Activated CD4-positive, alpha-beta T cell treated with anti-CD3 and anti-CD28 coated beads, Interleukin-2, amount 10 ng/mL, durations not matched to agents 24 days and 14 days (primary cell): ENCODE data around the gene CSRP1. TPM values are rescaled to one million over a fixed set of nuclear protein-coding genes. Genes with fewer than 3 reads are reported as not detected.

ENCODE experiments used
- DNase-seq: peaks from one replicate; pipeline ENCODE4 v3.0.0; 2022
- H3K27ac Mint-ChIP-seq: one replicate; pipeline ENCODE4 v1.8.0; 2022; ENCODE audit warnings: mild to moderate bottlenecking, mixed read lengths
- H3K27me3 Mint-ChIP-seq: one replicate; pipeline ENCODE4 v1.8.0; 2022; ENCODE audit warnings: mixed read lengths
- H3K36me3 Mint-ChIP-seq: one replicate; pipeline ENCODE4 v1.8.0; 2022; ENCODE audit warnings: low read depth, mild to moderate bottlenecking, mixed read lengths
- H3K4me1 Mint-ChIP-seq: one replicate; pipeline ENCODE4 v1.8.0; 2021; ENCODE audit warnings: mixed read lengths
- H3K4me3 Mint-ChIP-seq: one replicate; pipeline ENCODE4 v1.8.0; 2022; ENCODE audit warnings: mild to moderate bottlenecking, moderate library complexity, mixed read lengths
- H3K9me3 Mint-ChIP-seq: one replicate; pipeline ENCODE4 v1.8.0; 2021; ENCODE audit warnings: mixed read lengths
- intact Hi-C: fragments of 100-400 bp; cut with micrococcal nuclease; formaldehyde crosslinking; loops from one replicate; pipeline ENCODE4 v1.15.1; 2023
- total RNA-seq: library from RNA; stranded (reverse); gene quantifications from 2 replicates; pipeline ENCODE4 v1.2.3, GENCODE V29; 2022

CSRP1 gene
- total RNA-seq, 1 donor from 2014 or later, result 59.0 TPM

DNA sequence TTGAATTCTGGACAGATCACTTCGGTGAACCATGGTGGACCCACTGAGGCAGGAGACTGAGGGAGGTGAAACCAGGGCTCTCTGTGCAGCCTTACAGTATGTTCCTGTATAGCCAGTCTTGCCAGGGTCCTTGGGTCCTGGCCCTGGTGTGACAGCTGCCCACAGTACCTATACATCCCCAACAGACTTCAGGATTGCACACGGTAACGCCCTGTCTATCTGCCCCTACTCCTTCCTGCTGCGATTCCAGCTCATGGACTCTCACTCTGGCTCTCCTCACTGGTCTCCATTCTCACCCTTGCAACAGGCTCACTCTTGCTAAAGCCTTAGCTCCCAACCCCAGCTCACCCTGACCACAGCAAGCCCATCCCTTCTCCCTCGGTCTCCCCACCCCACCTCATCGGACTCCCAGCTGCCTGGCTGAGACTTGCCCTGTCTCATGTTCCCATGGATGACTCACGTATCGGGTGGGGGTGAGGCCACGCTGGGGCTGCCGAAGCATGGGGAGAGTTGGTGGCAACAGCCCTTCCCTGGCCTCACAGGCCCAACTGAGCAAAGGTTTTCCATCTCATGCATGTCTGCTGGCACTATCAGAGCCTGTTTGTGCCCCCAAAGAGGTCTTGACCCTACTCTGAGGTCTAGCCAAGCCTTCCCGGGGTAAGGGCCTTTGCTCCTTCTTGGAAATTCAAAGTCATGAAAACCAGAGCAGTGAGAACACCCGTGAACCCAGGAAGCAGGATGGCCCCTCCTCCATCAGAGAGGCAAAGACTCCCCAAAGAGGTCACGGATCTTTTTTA, 45.1 kb downstream of the CSRP1 start:
- H3K4me3 Mint-ChIP-seq, result no peak overlapping the region
- peaks cover 5% of the 10 kb centered on the region for H3K4me1 Mint-ChIP-seq
- peaks cover 8% of the 10 kb centered on the region for H3K36me3 Mint-ChIP-seq

DNA sequence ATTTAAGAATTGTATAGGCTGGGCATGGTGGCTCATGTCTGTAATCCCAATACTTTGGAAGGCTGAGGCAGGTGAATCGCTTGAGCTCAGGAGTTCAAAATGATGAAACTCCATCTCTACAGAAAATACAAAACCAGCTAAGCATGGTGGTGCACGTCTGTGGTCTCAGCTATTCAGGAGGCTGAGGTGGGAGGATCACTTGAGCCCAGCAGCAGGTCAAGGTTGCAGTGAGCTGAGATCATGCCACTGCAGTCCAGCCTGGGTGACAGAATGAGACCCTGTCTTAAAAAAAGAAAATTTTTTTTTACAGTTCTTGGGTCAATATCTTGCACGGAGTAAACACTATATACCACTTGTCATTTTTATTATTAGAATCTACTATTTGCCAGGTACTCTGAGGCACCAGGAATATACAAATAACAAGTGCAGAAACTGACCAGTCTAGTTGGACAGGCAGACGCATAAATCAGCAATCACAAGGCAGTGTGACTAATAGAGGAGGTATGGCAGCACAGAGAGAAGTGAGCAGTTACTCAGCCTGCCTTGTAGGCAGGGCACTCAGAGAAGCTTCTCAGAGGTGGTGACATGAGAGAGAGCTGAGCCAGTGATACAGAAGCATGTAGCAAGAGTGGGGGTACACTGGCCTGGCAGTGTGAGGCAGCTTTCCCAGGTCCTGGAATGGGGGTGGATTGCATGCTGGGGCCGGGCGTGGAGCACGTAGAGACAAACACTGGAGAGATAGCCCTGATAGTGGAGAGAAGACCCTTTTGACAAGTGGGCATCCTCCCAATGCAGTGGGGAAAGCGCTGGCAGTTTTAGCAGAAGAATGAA, 45.9 kb downstream of the CSRP1 start:
- DNase-seq, result no peak
- H3K27me3 Mint-ChIP-seq, result peaks cover 8% of the 10 kb centered on the region
- H3K9me3 Mint-ChIP-seq, result no peaks in the 10 kb centered on the region
- peaks cover 8% of the 10 kb centered on the region for H3K36me3 Mint-ChIP-seq
- H3K27ac Mint-ChIP-seq, result no peak overlapping the region
- intact Hi-C loops, result no loop called here
- peaks cover 5% of the 10 kb centered on the region for H3K4me1 Mint-ChIP-seq
- no peak overlapping the region for H3K4me3 Mint-ChIP-seq

More for the DNA sequence above, 45.1 kb downstream of the CSRP1 start:
- H3K27ac Mint-ChIP-seq, result no peak overlapping the region
- H3K9me3 Mint-ChIP-seq, result no peaks in the 10 kb centered on the region
- intact Hi-C loops, result no loop called here
- DNase-seq, result no peak
- peaks cover 7% of the 10 kb centered on the region for H3K27me3 Mint-ChIP-seq

DNA sequence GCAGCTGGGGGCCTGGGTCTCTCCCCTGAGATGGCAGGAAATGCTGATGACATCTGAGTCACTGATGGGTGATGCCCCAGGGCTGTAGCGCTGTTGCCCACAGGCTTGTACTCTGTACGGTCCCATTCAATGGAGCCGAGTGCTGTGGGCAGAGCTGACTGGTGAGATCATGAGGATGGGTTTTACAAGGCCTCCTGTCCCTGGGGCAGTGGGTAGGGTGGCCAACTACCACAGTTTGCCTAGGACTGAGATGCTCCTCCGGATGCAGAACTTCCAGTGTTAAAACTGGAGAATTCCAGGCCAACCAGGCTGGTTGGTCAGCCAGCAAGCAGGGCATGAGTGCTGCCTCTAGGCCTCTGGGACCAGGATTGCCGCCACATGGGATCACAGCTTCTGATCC, 47.1 kb downstream of the CSRP1 start:
- Mint-ChIP-seq H3K27me3 (peaks cover 11% of the 10 kb centered on the region), H3K4me3 (no peak overlapping the region), H3K9me3 (no peaks in the 10 kb centered on the region), H3K36me3 (peaks cover 3% of the 10 kb centered on the region), H3K4me1 (peaks cover 3% of the 10 kb centered on the region), H3K27ac (no peak overlapping the region)
- intact Hi-C loops, result no loop called here
- no peak for DNase-seq

DNA sequence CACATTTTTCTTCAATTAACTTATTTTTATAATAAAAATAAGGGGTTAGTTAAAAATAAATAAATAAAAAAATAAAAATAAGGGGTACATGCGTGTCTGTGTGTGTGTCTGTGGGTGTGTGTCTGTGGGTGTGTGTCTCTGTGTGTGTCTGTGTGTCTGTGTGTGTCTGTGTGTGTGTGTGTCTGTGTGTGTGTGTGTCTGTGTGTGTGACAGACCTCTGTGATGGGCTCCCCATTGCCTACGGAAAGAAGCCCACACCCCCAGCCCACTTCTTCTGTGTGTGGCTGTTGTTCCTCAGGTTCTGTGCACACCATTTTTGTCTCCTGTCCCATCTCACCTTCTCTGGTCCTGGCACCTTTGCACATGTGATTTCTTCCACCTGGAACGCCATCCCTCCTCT, 47.9 kb downstream of the CSRP1 start:
- Mint-ChIP-seq H3K27ac (no peak overlapping the region), H3K4me1 (peaks cover 8% of the 10 kb centered on the region)
- intact Hi-C loops, result no loop called here

DNA sequence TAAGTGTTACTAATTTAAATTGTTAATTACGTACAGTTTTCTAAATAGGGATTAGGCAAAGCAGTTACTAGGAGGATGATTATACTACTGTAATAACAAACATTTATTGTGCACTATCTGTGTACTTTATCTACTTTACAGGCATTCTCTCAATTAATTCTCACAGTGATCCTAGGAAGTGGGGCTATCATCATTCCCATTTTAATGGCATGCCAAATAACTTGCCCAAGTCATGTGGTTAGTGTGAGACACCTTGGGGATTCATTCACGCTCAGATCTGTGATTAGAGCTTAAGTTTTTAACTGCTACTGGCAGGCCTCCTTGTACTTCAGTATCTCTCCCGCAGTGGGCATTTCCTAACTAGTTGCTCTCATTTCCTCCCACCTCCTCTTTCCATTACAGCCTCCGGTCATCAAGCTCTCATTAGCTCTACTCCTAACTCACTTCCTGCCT, 49.4 kb downstream of the CSRP1 start:
- Mint-ChIP-seq H3K27me3 (peaks cover 14% of the 10 kb centered on the region), H3K4me1 (peaks cover 17% of the 10 kb centered on the region), H3K4me3 (no peak overlapping the region), H3K27ac (no peak overlapping the region), H3K36me3 (no peaks in the 10 kb centered on the region), H3K9me3 (no peaks in the 10 kb centered on the region)
- intact Hi-C loops, result no loop called here
- DNase-seq, result no peak

More for the DNA sequence above, 47.9 kb downstream of the CSRP1 start:
- H3K4me3 Mint-ChIP-seq, result no peak overlapping the region
- peaks cover 12% of the 10 kb centered on the region for H3K27me3 Mint-ChIP-seq
- no peak for DNase-seq
- H3K36me3 Mint-ChIP-seq, result no peaks in the 10 kb centered on the region
- H3K9me3 Mint-ChIP-seq, result no peaks in the 10 kb centered on the region

DNA sequence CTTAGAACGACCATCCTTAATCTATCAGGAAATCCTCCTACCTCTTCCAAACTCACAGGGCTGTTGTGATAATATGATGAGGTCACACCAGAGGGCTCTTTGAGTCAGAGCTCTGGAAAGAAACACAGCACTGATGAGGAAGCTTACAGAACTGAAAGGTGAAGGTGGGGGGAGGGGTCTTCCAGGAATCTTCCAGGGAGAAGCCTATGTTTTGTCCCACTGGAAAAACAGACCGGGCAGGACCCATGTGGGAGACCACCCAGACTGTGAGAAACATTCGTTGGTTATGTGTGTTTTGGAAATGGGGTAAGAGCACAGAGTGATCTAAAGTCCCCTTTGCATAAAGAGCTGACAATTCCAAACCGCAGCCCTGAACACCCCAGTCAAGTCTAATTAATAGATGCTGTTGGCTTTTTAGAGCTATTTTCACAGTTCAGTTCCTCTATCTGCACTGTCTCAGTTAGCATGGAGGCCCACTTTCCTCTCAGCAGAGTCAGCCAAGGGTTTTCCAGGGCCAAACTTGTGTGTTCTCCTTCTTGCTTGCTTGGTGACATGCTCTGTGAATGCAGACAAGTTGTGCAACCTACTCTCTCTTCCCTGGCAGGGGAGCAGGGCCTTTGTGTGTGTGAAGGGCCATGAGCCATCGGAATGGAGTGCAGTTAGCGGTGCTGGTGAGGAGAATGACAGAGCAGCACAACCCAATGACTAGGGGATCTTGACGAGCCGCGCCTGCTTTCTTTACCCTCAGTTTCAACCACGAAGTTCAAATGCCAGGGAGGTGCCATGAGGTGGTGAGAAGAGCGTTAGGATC, 50.2 kb downstream of the CSRP1 start:
- H3K27me3 Mint-ChIP-seq, result peaks cover 17% of the 10 kb centered on the region
- H3K4me3 Mint-ChIP-seq, result no peak overlapping the region
- no peak for DNase-seq
- H3K4me1 Mint-ChIP-seq, result peaks cover 19% of the 10 kb centered on the region
- no peaks in the 10 kb centered on the region for H3K9me3 Mint-ChIP-seq
- H3K36me3 Mint-ChIP-seq, result no peaks in the 10 kb centered on the region
- intact Hi-C loops, result no loop called here
- H3K27ac Mint-ChIP-seq, result no peak overlapping the region

DNA sequence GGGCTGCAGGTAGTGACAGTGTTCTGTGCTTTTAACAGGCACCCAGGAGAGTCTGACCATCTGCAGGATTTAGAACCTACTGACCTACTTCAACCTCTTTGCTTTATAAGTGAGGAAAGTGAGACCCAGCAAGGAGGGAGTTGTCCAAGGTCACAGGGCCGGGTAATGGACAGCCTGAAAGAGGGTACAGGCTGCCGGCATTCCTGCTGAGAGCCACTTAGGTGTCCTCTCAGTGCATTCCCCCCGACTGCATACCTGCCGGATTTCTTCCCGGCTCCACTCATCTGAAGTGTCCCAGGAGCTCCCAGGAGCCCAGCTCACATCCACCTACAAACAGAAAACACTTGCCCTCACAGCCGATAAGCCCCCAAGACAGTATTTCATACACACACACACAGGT, 51.8 kb downstream of the CSRP1 start:
- H3K36me3 Mint-ChIP-seq, result no peaks in the 10 kb centered on the region
- no peak overlapping the region for H3K27ac Mint-ChIP-seq
- H3K4me3 Mint-ChIP-seq, result no peak overlapping the region
- intact Hi-C loops, result no loop called here
- H3K9me3 Mint-ChIP-seq, result no peaks in the 10 kb centered on the region
- peaks cover 25% of the 10 kb centered on the region for H3K4me1 Mint-ChIP-seq
- H3K27me3 Mint-ChIP-seq, result peaks cover 18% of the 10 kb centered on the region
- no peak for DNase-seq

DNA sequence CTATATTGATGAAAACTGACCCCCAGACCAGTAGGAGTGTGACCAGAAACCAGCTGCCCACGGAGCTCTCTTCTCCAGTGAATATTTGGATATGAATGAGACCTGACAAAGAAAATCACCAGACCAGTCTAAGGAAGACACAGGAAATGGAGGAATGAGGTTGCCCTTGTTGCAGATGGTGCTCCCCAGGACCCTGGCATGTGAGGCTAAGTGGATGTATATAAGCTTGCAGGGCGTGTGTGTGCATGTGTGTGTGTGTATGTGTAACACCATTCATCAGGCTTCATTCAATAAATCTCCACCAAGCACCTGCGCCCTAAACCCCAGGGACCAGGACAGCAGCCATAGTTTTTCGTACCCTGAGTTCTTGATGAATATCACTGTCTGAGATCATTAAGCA, 52.3 kb downstream of the CSRP1 start:
- H3K9me3 Mint-ChIP-seq, result no peaks in the 10 kb centered on the region
- peaks cover 25% of the 10 kb centered on the region for H3K4me1 Mint-ChIP-seq
- intact Hi-C loops, result loop anchor here (1.0 kb wide), 1 partner anchor 15 kb away; the partner anchor contains the start of gene PHLDA3
- H3K4me3 Mint-ChIP-seq, result no peak overlapping the region
- no peak for DNase-seq
- H3K27me3 Mint-ChIP-seq, result peaks cover 18% of the 10 kb centered on the region
- no peaks in the 10 kb centered on the region for H3K36me3 Mint-ChIP-seq
- H3K27ac Mint-ChIP-seq, result no peak overlapping the region

DNA sequence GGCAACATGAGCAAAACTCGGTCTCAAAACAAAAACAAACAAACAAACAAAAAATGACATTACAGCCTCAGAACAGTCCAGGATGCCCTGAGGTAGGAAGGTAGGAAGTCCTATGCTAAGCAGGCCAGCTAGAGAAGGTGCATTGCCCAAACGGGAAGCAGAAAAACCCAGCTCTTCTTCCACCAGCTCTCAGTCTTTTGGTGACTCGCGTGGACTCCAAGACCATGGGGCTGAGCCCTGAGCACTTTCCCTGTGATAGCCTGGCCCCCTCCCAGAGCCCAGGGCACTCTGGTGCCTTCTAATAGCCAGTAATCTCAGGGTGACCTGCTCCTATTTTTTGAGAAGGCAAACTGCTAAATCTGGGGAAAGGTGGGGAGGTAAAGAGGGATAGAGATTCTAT, 54.1 kb downstream of the CSRP1 start:
- peaks cover 29% of the 10 kb centered on the region for H3K4me1 Mint-ChIP-seq
- no peak overlapping the region for H3K4me3 Mint-ChIP-seq
- no peaks in the 10 kb centered on the region for H3K36me3 Mint-ChIP-seq
- intact Hi-C loops, result no loop called here
- no peaks in the 10 kb centered on the region for H3K9me3 Mint-ChIP-seq
- H3K27me3 Mint-ChIP-seq, result peaks cover 18% of the 10 kb centered on the region
- H3K27ac Mint-ChIP-seq, result no peak overlapping the region
- DNase-seq, result no peak

DNA sequence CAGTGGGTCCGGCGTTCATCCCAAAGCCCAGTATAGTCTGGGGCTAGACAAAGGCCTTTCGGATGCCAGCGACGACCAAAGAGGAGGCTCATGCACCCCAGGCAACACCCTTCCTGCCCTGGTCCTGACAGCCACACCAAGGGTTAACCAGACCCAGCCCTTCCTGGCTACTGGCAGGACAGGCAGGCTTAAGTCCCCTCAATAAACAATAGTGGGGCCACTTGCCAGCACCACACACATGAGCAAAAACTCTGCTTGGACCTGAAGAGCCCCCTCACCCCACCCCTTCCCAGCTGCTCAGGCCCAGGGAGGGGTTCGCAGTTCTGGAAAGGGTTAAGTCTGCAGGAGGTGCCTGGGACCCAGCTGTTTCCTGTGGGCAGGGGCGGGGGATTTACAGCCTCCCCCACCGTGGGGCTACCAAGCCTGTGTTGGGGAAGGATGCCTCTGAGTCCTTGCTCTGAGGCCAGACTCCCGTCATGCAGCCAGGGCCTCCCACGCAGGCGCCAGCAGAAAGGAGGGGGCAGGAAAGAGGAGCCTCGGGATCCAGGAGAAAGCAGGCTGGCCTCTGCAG, 56.1 kb downstream of the CSRP1 start:
- Mint-ChIP-seq H3K9me3 (no peaks in the 10 kb centered on the region), H3K27ac (no peak overlapping the region), H3K4me3 (no peak overlapping the region), H3K4me1 (peaks cover 29% of the 10 kb centered on the region), H3K27me3 (peaks cover 12% of the 10 kb centered on the region), H3K36me3 (no peaks in the 10 kb centered on the region)
- intact Hi-C loops, result no loop called here
- peak; percentile 70 for DNase-seq

DNA sequence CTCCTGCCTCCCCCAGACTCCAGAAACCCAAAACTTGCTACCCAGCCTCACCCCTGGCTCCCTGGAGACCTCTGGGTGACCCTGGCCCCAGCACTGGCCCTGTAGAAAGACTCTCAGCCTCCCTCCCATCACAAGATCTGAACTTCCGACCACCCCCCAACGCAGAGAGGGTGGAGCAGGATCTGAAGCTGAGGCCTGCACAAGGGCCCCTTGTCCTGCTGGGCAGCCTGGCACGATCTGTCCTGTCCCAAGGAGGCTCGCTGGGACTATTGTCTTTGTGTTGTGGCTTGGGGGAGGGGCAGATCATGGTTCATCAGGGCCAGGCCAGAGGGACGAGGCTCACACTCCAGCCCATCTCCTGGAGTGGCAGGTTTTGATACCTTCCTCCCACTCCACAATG, 57.9 kb downstream of the CSRP1 start:
- Mint-ChIP-seq H3K4me3 (no peak overlapping the region), H3K9me3 (no peaks in the 10 kb centered on the region), H3K4me1 (peaks cover 34% of the 10 kb centered on the region), H3K36me3 (no peaks in the 10 kb centered on the region), H3K27ac (no peak overlapping the region), H3K27me3 (peaks cover 16% of the 10 kb centered on the region)
- intact Hi-C loops, result loop anchor here (1.0 kb wide), 3 partner anchors 19 to 64 kb away; no protein-coding TSS in a partner anchor
- DNase-seq, result no peak

DNA sequence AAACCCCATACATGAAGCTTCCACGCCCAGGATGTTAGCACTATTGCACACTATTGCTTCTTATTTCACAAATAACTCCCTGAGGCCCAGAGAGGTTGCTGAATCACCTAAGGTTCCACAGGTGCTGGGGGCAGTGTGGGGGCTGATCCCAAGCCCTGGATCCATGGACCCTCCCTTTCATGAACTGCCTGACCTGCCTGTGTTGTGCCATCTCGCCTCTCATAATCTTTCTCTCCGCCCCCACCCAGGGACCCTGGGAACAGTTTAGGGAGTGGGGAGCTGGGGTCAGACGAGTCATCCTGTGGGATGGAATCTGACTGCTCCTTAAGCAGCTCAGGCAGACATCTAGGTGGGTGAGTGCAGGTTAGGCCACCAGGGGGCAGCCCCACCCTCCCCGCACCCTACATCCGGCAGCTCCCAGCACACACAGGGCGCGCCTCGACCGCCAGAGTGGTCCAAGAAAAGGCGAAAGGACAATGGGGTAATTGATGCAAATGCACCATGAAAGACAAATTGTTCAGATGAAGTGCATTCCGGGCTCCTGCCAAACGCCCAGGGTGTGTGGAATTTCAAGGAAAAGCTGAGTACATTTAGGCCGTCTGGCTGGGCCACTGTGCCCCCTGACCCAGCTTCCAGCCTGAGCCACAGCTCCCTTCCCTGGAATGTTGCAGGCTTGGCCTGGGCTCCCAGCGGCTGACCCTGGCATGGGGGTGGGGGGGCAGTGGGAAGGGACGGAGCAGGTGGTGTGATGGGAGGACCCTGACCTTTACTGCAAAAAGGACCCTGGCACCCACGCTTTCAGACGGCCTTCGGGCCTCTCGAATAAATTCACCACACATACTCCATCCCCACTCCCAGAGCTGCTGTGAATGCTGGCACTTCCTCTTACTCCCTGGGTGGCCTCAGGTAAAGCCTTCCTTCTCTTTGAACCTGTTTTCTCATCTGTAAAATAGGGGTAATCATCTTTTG, 58.7 kb downstream of the CSRP1 start:
- Mint-ChIP-seq H3K27ac (no peak overlapping the region), H3K36me3 (no peaks in the 10 kb centered on the region), H3K9me3 (no peaks in the 10 kb centered on the region), H3K4me1 (peaks cover 30% of the 10 kb centered on the region), H3K4me3 (no peak overlapping the region), H3K27me3 (peaks cover 22% of the 10 kb centered on the region)
- intact Hi-C loops, result loop anchor here (1.0 kb wide), 3 partner anchors 20 to 65 kb away; no protein-coding TSS in a partner anchor
- DNase-seq, result peak; percentile 85
